Measurements from ENCODE around the gene CRYL1.
"Not testable (repeated sequence)": the region's sequence is repeated elsewhere in the genome, so short reads cannot be mapped to it uniquely, and the experiment has no call there.

The CRYL1 gene

GRCh38 chr13:20456737-20457136 is 68.9 kb downstream of the CRYL1 start:
- no peak for DNase-seq (ENCODE audit: low read depth in 2 of 2)

- no peak for DNase-seq (ENCODE audit: low read depth in 2 of 2)
These were observed 74.3 kb downstream of the CRYL1 start for GRCh38 chr13:20451397-20451796.

- no peak for DNase-seq (ENCODE audit: low read depth in 2 of 2)
These were observed 77.2 kb downstream of the CRYL1 start for GRCh38 chr13:20448470-20448869.

- no peak for DNase-seq (ENCODE audit: low read depth in 2 of 2)
These were observed 78.8 kb downstream of the CRYL1 start for GRCh38 chr13:20446900-20447299.

- no peak for DNase-seq (ENCODE audit: low read depth in 2 of 2)
These were observed 79.3 kb downstream of the CRYL1 start for GRCh38 chr13:20446405-20446804.

GRCh38 chr13:20442798-20443381 is 82.8 kb downstream of the CRYL1 start:
- no peak for DNase-seq (ENCODE audit: low read depth in 2 of 2)

GRCh38 chr13:20442375-20442774 is 83.3 kb downstream of the CRYL1 start:
- DNase-seq (ENCODE audit: low read depth in 2 of 2): no peak

GRCh38 chr13:20441879-20442278 is 83.8 kb downstream of the CRYL1 start:
- DNase-seq (ENCODE audit: low read depth in 2 of 2): no peak

GRCh38 chr13:20441056-20441455 is 84.6 kb downstream of the CRYL1 start:
- DNase-seq (ENCODE audit: low read depth in 2 of 2): no peak

GRCh38 chr13:20439261-20439660 is 86.4 kb downstream of the CRYL1 start:
- DNase-seq (ENCODE audit: low read depth in 2 of 2): no peak

- DNase-seq (ENCODE audit: low read depth in 2 of 2): no peak
These were observed 86.9 kb downstream of the CRYL1 start for GRCh38 chr13:20438801-20439200.

GRCh38 chr13:20436505-20436904 is 89.2 kb downstream of the CRYL1 start:
- DNase-seq (ENCODE audit: low read depth in 2 of 2): no peak

- no peak for DNase-seq (ENCODE audit: low read depth in 2 of 2)
These were observed 89.9 kb downstream of the CRYL1 start for GRCh38 chr13:20435616-20436368.

- DNase-seq (ENCODE audit: low read depth in 2 of 2): not testable (repeated sequence)
These were observed 91.4 kb downstream of the CRYL1 start for GRCh38 chr13:20434210-20434609.

- DNase-seq (ENCODE audit: low read depth in 2 of 2): no peak
These were observed 93.8 kb downstream of the CRYL1 start for GRCh38 chr13:20431687-20432384.

- DNase-seq (ENCODE audit: low read depth in 2 of 2): no peak
These were observed 94.6 kb downstream of the CRYL1 start for GRCh38 chr13:20431080-20431479.

- no peak for DNase-seq (ENCODE audit: low read depth in 2 of 2)
These were observed 95.4 kb downstream of the CRYL1 start for GRCh38 chr13:20430296-20430695.

GRCh38 chr13:20429682-20430081 is 96.0 kb downstream of the CRYL1 start:
- DNase-seq (ENCODE audit: low read depth in 2 of 2): no peak

- no peak for DNase-seq (ENCODE audit: low read depth in 2 of 2)
These were observed 96.7 kb downstream of the CRYL1 start for GRCh38 chr13:20428666-20429644.

- DNase-seq (ENCODE audit: low read depth in 2 of 2): no peak
These were observed 98.8 kb downstream of the CRYL1 start for GRCh38 chr13:20426766-20427448.

GRCh38 chr13:20425819-20426219 is 99.8 kb downstream of the CRYL1 start:
- no peak for DNase-seq (ENCODE audit: low read depth in 2 of 2)

All from stimulated activated CD8-positive, alpha-beta memory T cell treated with anti-CD3 and anti-CD28 coated beads, Interleukin-15, amount 100 ng/mL, for 4 hours (primary cell).